ENCODE measurements around the gene LRRC4C. TPM values are rescaled to one million over a fixed set of nuclear protein-coding genes. Genes with fewer than 3 reads are reported as not detected.

The LRRC4C gene
- total and polyA plus RNA-seq, 4 experiments from 2014 or later, result not detected

- no peaks in the 10 kb centered on the region for H3K36me3 ChIP-seq (ENCODE audit: insufficient read depth, low read length)
- no peaks in the 10 kb centered on the region for H3K9me3 ChIP-seq (ENCODE audit: control insufficient read depth in 1 of 2, low read length in 2 of 2)
- no peak overlapping the region for H3K4me3 ChIP-seq (ENCODE audit: low read length in 2 of 2)
- H3K4me1 ChIP-seq (ENCODE audit: insufficient read depth, low read length), result no peaks in the 10 kb centered on the region
- POLR2A ChIA-PET (ENCODE audit: partially characterized antibody), result no interaction called here
- no peak for DNase-seq
- no peaks in the 10 kb centered on the region for H3K4me1 Mint-ChIP-seq
- H3K27ac ChIP-seq (ENCODE audit: low read depth, low read length), result no peak overlapping the region
- no peaks in the 10 kb centered on the region for H3K27me3 Mint-ChIP-seq
- H3K27me3 ChIP-seq (ENCODE audit: insufficient read depth, low read length), result no peaks in the 10 kb centered on the region
- H3K36me3 Mint-ChIP-seq, result no peaks in the 10 kb centered on the region
- no peak overlapping the region for H3K27ac Mint-ChIP-seq
- CTCF ChIA-PET (ENCODE audit: partially characterized antibody), result no interaction called here
- no peak overlapping the region for H3K4me3 Mint-ChIP-seq
- peaks cover 0 to 15% (median 11%) of the 10 kb centered on the region in 8 donors for H3K9me3 Mint-ChIP-seq
- intact Hi-C loops (cut with micrococcal nuclease), result no loop called here
Measured at GRCh38 chr11:40226654-40227053, 1232.8 kb downstream of the LRRC4C start.

DNA sequence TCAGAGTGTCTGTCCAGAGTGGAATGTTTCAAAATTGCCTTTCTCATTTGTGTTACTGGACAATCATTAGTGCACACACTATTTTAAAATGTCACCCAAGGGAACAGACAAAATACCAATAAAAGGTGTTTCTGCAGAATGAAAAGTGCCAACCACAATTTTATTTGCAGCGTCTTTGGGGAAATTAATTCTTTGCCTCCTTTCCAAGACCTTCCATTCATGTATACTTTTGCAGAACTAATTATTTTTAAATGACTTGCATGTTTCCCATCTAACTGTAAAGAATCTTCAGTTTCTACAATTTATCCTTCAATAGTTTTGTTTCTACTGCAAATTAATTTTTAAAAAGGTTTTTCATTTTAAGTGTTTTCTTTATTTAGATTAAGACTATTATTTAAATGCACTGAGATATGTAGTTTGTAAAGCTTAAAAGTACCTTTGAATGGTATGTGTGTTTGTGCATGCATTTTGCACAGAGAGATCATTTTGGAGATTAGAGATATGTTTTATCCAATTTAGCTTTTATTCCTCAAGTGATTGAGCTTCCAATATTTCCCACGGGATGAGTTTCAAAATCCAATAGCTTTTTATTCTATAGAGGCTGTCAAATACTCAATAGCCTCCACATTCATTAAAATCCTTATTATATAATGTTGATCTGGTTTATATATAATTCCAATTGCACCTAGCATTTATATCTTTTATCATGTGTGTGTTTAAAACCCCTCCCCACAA lies 1235.7 kb downstream of the LRRC4C start:
- no peaks in the 10 kb centered on the region for H3K4me1 ChIP-seq (ENCODE audit: insufficient read depth, low read length)
- H3K36me3 ChIP-seq (ENCODE audit: insufficient read depth, low read length), result no peaks in the 10 kb centered on the region
- intact Hi-C loops (cut with micrococcal nuclease), result no loop called here
- no peaks in the 10 kb centered on the region for H3K4me1 Mint-ChIP-seq
- H3K36me3 Mint-ChIP-seq, result no peaks in the 10 kb centered on the region
- H3K27ac ChIP-seq (ENCODE audit: low read depth, low read length), result no peak overlapping the region
- POLR2A ChIA-PET (ENCODE audit: partially characterized antibody), result no interaction called here
- no peak overlapping the region for H3K27ac Mint-ChIP-seq
- no peak overlapping the region for H3K4me3 ChIP-seq (ENCODE audit: low read length in 2 of 2)
- H3K27me3 Mint-ChIP-seq, result no peaks in the 10 kb centered on the region
- H3K27me3 ChIP-seq (ENCODE audit: insufficient read depth, low read length), result no peaks in the 10 kb centered on the region
- no peak overlapping the region for H3K4me3 Mint-ChIP-seq
- CTCF ChIA-PET (ENCODE audit: partially characterized antibody), result no interaction called here
- H3K9me3 ChIP-seq (ENCODE audit: control insufficient read depth in 1 of 2, low read length in 2 of 2), result no peaks in the 10 kb centered on the region
- H3K9me3 Mint-ChIP-seq, result peaks cover 0 to 16% (median 10%) of the 10 kb centered on the region in 8 donors
- no peak for DNase-seq

DNA sequence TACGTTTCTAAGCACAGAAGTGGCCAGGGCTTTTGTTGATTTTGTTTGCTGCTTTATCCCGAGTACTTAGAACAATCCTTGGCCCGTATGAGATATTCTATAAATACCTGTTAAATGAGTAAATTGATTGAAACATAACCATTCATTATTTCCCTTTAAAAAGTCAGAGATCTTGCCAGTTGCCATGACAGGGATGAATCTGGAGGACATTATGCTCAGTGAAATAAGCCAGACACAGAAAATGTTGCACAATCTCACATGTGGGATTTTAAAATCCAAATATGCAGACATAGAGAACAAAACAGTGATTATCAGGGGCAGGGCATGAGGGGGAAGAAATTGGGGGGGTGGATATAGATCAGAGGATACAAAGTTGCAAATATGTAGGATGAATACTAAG lies 1240.1 kb downstream of the LRRC4C start:
- DNase-seq, result no peak
- Histone ChIP-seq H3K9me3 (ENCODE audit: control insufficient read depth in 1 of 2, low read length in 2 of 2) (no peaks in the 10 kb centered on the region), H3K4me3 (ENCODE audit: low read length in 2 of 2) (no peak overlapping the region), H3K36me3 (ENCODE audit: insufficient read depth, low read length) (no peaks in the 10 kb centered on the region), H3K27ac (ENCODE audit: low read depth, low read length) (no peak overlapping the region), H3K4me1 (ENCODE audit: insufficient read depth, low read length) (no peaks in the 10 kb centered on the region), H3K27me3 (ENCODE audit: insufficient read depth, low read length) (no peaks in the 10 kb centered on the region)
- H3K4me1 Mint-ChIP-seq, result no peaks in the 10 kb centered on the region
- POLR2A ChIA-PET (ENCODE audit: partially characterized antibody), result no interaction called here
- no peak overlapping the region for H3K4me3 Mint-ChIP-seq
- H3K9me3 Mint-ChIP-seq, result peaks cover 0 to 20% (median 8%) of the 10 kb centered on the region in 8 donors
- no peaks in the 10 kb centered on the region for H3K27me3 Mint-ChIP-seq
- H3K36me3 Mint-ChIP-seq, result no peaks in the 10 kb centered on the region
- intact Hi-C loops (cut with micrococcal nuclease), result no loop called here
- CTCF ChIA-PET (ENCODE audit: partially characterized antibody), result no interaction called here
- H3K27ac Mint-ChIP-seq, result no peak overlapping the region

- H3K4me1 Mint-ChIP-seq, result no peaks in the 10 kb centered on the region
- intact Hi-C loops (cut with micrococcal nuclease), result no loop called here
- DNase-seq, result no peak
- H3K27me3 Mint-ChIP-seq, result no peaks in the 10 kb centered on the region
- ChIA-PET CTCF (ENCODE audit: partially characterized antibody) (no interaction called here), POLR2A (ENCODE audit: partially characterized antibody) (no interaction called here)
- H3K4me3 ChIP-seq (ENCODE audit: low read length in 2 of 2), result no peak overlapping the region
- H3K36me3 ChIP-seq (ENCODE audit: insufficient read depth, low read length), result no peaks in the 10 kb centered on the region
- no peaks in the 10 kb centered on the region for H3K9me3 ChIP-seq (ENCODE audit: control insufficient read depth in 1 of 2, low read length in 2 of 2)
- no peaks in the 10 kb centered on the region for H3K27me3 ChIP-seq (ENCODE audit: insufficient read depth, low read length)
- no peak overlapping the region for H3K27ac ChIP-seq (ENCODE audit: low read depth, low read length)
- no peak overlapping the region for H3K4me3 Mint-ChIP-seq
- peaks cover 0 to 23% (median 8%) of the 10 kb centered on the region in 8 donors for H3K9me3 Mint-ChIP-seq
- no peaks in the 10 kb centered on the region for H3K4me1 ChIP-seq (ENCODE audit: insufficient read depth, low read length)
- no peaks in the 10 kb centered on the region for H3K36me3 Mint-ChIP-seq
- no peak overlapping the region for H3K27ac Mint-ChIP-seq
Measured at GRCh38 chr11:40215556-40215955, 1243.9 kb downstream of the LRRC4C start.

GRCh38 chr11:40207416-40207815 lies 1252.0 kb downstream of the LRRC4C start:
- H3K27ac Mint-ChIP-seq, result no peak overlapping the region
- no peaks in the 10 kb centered on the region for H3K9me3 ChIP-seq (ENCODE audit: control insufficient read depth in 1 of 2, low read length in 2 of 2)
- peaks cover 2 to 20% (median 10%) of the 10 kb centered on the region in 8 donors for H3K9me3 Mint-ChIP-seq
- no peaks in the 10 kb centered on the region for H3K27me3 Mint-ChIP-seq
- no peaks in the 10 kb centered on the region for H3K4me1 Mint-ChIP-seq
- no peaks in the 10 kb centered on the region for H3K27me3 ChIP-seq (ENCODE audit: insufficient read depth, low read length)
- CTCF ChIA-PET (ENCODE audit: partially characterized antibody), result no interaction called here
- no peaks in the 10 kb centered on the region for H3K4me1 ChIP-seq (ENCODE audit: insufficient read depth, low read length)
- H3K4me3 ChIP-seq (ENCODE audit: low read length in 2 of 2), result no peak overlapping the region
- H3K27ac ChIP-seq (ENCODE audit: low read depth, low read length), result no peak overlapping the region
- intact Hi-C loops (cut with micrococcal nuclease), result no loop called here
- H3K36me3 Mint-ChIP-seq, result no peaks in the 10 kb centered on the region
- H3K36me3 ChIP-seq (ENCODE audit: insufficient read depth, low read length), result no peaks in the 10 kb centered on the region
- DNase-seq, result no peak
- H3K4me3 Mint-ChIP-seq, result no peak overlapping the region
- POLR2A ChIA-PET (ENCODE audit: partially characterized antibody), result no interaction called here

GRCh38 chr11:40204228-40204627 lies 1255.2 kb downstream of the LRRC4C start:
- POLR2A ChIA-PET (ENCODE audit: partially characterized antibody), result no interaction called here
- Histone ChIP-seq H3K4me1 (ENCODE audit: insufficient read depth, low read length) (no peaks in the 10 kb centered on the region), H3K27me3 (ENCODE audit: insufficient read depth, low read length) (no peaks in the 10 kb centered on the region), H3K27ac (ENCODE audit: low read depth, low read length) (no peak overlapping the region), H3K4me3 (ENCODE audit: low read length in 2 of 2) (no peak overlapping the region), H3K9me3 (ENCODE audit: control insufficient read depth in 1 of 2, low read length in 2 of 2) (no peaks in the 10 kb centered on the region), H3K36me3 (ENCODE audit: insufficient read depth, low read length) (no peaks in the 10 kb centered on the region)
- Mint-ChIP-seq H3K4me3 (no peak overlapping the region), H3K27ac (no peak overlapping the region), H3K27me3 (no peaks in the 10 kb centered on the region), H3K9me3 (peaks cover 2 to 13% (median 10%) of the 10 kb centered on the region in 8 donors), H3K4me1 (no peaks in the 10 kb centered on the region), H3K36me3 (no peaks in the 10 kb centered on the region)
- intact Hi-C loops (cut with micrococcal nuclease), result no loop called here
- CTCF ChIA-PET (ENCODE audit: partially characterized antibody), result no interaction called here
- DNase-seq, result no peak

DNA sequence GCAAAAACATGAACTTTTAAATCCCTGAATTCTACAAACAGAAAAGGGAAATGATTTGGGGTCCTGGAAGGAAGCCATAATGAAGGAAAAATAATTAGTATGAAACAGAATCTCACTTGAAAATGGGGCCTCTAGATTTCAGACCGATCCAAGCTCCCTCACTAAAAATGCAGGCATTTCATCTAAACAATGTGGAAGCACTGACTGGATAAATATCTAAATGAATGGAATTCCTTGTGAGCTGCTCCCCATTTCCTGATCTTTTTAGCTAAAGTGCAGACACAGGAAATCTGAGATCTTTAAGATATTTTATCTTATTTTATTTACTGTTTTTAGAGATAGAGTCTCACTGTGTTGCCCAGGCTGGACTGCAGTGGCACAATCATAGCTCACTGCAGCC lies 1255.8 kb downstream of the LRRC4C start:
- CTCF ChIA-PET (ENCODE audit: partially characterized antibody), result interaction anchor here (1.7 kb wide), 1 partner anchor 11 kb away, joined by 3 read pairs; no protein-coding TSS in a partner anchor
- intact Hi-C loops (cut with micrococcal nuclease), result no loop called here
- H3K27ac Mint-ChIP-seq, result no peak overlapping the region
- no peaks in the 10 kb centered on the region for H3K9me3 ChIP-seq (ENCODE audit: control insufficient read depth in 1 of 2, low read length in 2 of 2)
- H3K4me3 Mint-ChIP-seq, result no peak overlapping the region
- no peaks in the 10 kb centered on the region for H3K36me3 Mint-ChIP-seq
- H3K36me3 ChIP-seq (ENCODE audit: insufficient read depth, low read length), result no peaks in the 10 kb centered on the region
- H3K4me1 ChIP-seq (ENCODE audit: insufficient read depth, low read length), result no peaks in the 10 kb centered on the region
- no peak for DNase-seq
- no peaks in the 10 kb centered on the region for H3K27me3 Mint-ChIP-seq
- H3K4me1 Mint-ChIP-seq, result no peaks in the 10 kb centered on the region
- H3K4me3 ChIP-seq (ENCODE audit: low read length in 2 of 2), result no peak overlapping the region
- H3K27me3 ChIP-seq (ENCODE audit: insufficient read depth, low read length), result no peaks in the 10 kb centered on the region
- H3K9me3 Mint-ChIP-seq, result peaks cover 1 to 17% (median 12%) of the 10 kb centered on the region in 8 donors
- POLR2A ChIA-PET (ENCODE audit: partially characterized antibody), result no interaction called here
- H3K27ac ChIP-seq (ENCODE audit: low read depth, low read length), result no peak overlapping the region
